IPS-NIHi7 (cell line): ENCODE data around the gene HSPE1.
"Not testable (repeated sequence)": the region's sequence is repeated elsewhere in the genome, so short reads cannot be mapped to it uniquely, and the experiment has no call there.

Source experiments
- DNase-seq: peaks from one replicate; pipeline ENCODE4 v3.0.0; 2012; ENCODE audit warnings: mixed read lengths; ENCODE audit errors: extremely low spot score

Gene HSPE1

GRCh38 chr2:197499594-197500502, at the start of gene HSPE1, which contains the start of gene HSPD1:
HSPE1 (plus strand) TSS chr2:197500379; CDS start chr2:197500437, 58 bp downstream.
HSPD1 (minus strand) TSS chr2:197499840; CDS start chr2:197498848, 992 bp downstream.
- DNase-seq = peak; percentile 94

- DNase-seq = no peak
Measured at GRCh38 chr2:197450465-197450864, 49.7 kb upstream of the HSPE1 start.

GRCh38 chr2:197450935-197451358, 49.2 kb upstream of the HSPE1 start:
- DNase-seq = not testable (repeated sequence)

GRCh38 chr2:197452754-197453122, 47.4 kb upstream of the HSPE1 start:
- DNase-seq = no peak

- peak; percentile 99 for DNase-seq
Measured at GRCh38 chr2:197453123-197453913, 46.9 kb upstream of the HSPE1 start, which contains the start of gene COQ10B. COQ10B (plus strand) TSS chr2:197453552; CDS start chr2:197453561, 9 bp downstream.

- DNase-seq = peak; percentile 69
Measured at GRCh38 chr2:197453914-197454398, 46.2 kb upstream of the HSPE1 start.

GRCh38 chr2:197454923-197455322, 45.3 kb upstream of the HSPE1 start:
- no peak for DNase-seq

- DNase-seq = no peak
Measured at GRCh38 chr2:197455428-197455827, 44.8 kb upstream of the HSPE1 start.

- no peak for DNase-seq
Measured at GRCh38 chr2:197460649-197461048, 39.5 kb upstream of the HSPE1 start.

- DNase-seq = no peak
Measured at GRCh38 chr2:197461057-197461456, 39.1 kb upstream of the HSPE1 start.

- DNase-seq = no peak
Measured at GRCh38 chr2:197464175-197464574, 36.0 kb upstream of the HSPE1 start.

GRCh38 chr2:197472166-197472565, 28.0 kb upstream of the HSPE1 start:
- DNase-seq = no peak

GRCh38 chr2:197477797-197478196, 22.4 kb upstream of the HSPE1 start:
- DNase-seq = no peak

GRCh38 chr2:197480165-197481036, 19.8 kb upstream of the HSPE1 start:
- no peak for DNase-seq

GRCh38 chr2:197484248-197484647, 15.9 kb upstream of the HSPE1 start:
- DNase-seq = not testable (repeated sequence)

- DNase-seq = no peak
Measured at GRCh38 chr2:197486175-197486574, 14.0 kb upstream of the HSPE1 start.

GRCh38 chr2:197487385-197487784, 12.8 kb upstream of the HSPE1 start:
- no peak for DNase-seq

GRCh38 chr2:197495433-197496134, 4.6 kb upstream of the HSPE1 start:
- no peak for DNase-seq

- DNase-seq = no peak
Measured at GRCh38 chr2:197496695-197497094, 3.5 kb upstream of the HSPE1 start.

GRCh38 chr2:197497326-197497725, 2.9 kb upstream of the HSPE1 start:
- DNase-seq = no peak
